Measurements from ENCODE around the gene BBS5. TPM values are rescaled to one million over a fixed set of nuclear protein-coding genes. Genes with fewer than 3 reads are reported as not detected.

Gene BBS5
- total RNA-seq, 1 experiment from 2014 or later: 0.55 TPM

DNA sequence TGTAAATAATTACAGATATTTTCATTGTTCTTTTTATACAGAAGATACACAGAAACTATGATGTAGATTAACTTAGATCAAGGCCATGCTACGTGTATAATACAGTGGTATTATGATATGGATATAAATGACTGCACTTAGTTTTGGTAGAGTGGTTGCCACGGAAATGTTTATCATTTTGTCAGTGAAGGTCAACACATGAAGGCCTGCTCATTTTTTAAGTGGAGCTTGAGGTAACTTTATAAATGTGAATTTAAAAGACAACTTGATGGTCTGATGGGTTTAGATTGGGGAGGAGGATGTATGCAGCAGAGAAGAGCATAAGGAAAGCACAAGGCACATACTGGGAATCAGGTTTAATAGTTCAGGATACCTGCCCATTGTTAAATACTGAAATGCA, 14.4 kb upstream of the BBS5 start:
- Histone ChIP-seq H3T11ph (ENCODE audit: low read length) (no peak overlapping the region), H2AFZ (ENCODE audit: low read length) (no peak overlapping the region), H2AK5ac (ENCODE audit: insufficient read length, low read length) (no peak overlapping the region), H3K4me2 (ENCODE audit: insufficient read depth, insufficient read length, low read length) (no peak overlapping the region), H3K9me3 (ENCODE audit: control insufficient read depth, low read depth, low read length) (no peaks in the 10 kb centered on the region), H4K8ac (replicated peaks; ENCODE audit: insufficient read length, low read depth, low read length) (no peak overlapping the region), H3K18ac (ENCODE audit: insufficient read length, low read depth, low read length) (no peak overlapping the region), H3K79me1 (ENCODE audit: insufficient read depth, low read depth, low read length, poor library complexity, severe bottlenecking) (no peaks in the 10 kb centered on the region), H3K56ac (ENCODE audit: insufficient read length, low read depth, low read length) (no peak overlapping the region), H3K79me2 (ENCODE audit: insufficient read depth, low read length) (no peaks in the 10 kb centered on the region), H3K23me2 (ENCODE audit: insufficient read length, low read depth, low read length, poor library complexity, severe bottlenecking) (no peaks in the 10 kb centered on the region), H4K5ac (ENCODE audit: insufficient read length, low read depth, low read length) (no peak overlapping the region), H2BK20ac (ENCODE audit: low read depth, low read length, poor library complexity, severe bottlenecking) (no peak overlapping the region), H2BK12ac (ENCODE audit: insufficient read length, low read depth, low read length) (no peak overlapping the region), H2BK5ac (ENCODE audit: insufficient read length, low read length) (no peak overlapping the region), H3K4me1 (ENCODE audit: insufficient read depth, low read length) (no peaks in the 10 kb centered on the region), H4K91ac (ENCODE audit: insufficient read length, low read depth, low read length) (no peak overlapping the region), H2BK15ac (ENCODE audit: low read depth, low read length) (no peak overlapping the region), H2BK120ac (ENCODE audit: low read depth, low read length, poor library complexity, severe bottlenecking) (no peak overlapping the region), H3K4ac (ENCODE audit: low read depth, low read length) (no peak overlapping the region), H3K27ac (ENCODE audit: insufficient read length, low read depth, low read length) (no peak overlapping the region), H3K23ac (ENCODE audit: insufficient read length, low read depth, low read length) (no peak overlapping the region), H3K9ac (ENCODE audit: extremely low read depth, insufficient read length, low read length) (no peak overlapping the region), H4K20me1 (ENCODE audit: control insufficient read depth, insufficient read depth, insufficient read length) (no peaks in the 10 kb centered on the region), H3K14ac (ENCODE audit: insufficient read depth, low read length) (no peak overlapping the region), H3K27me3 (ENCODE audit: insufficient read depth, low read length) (no peaks in the 10 kb centered on the region; the same call in 1 of the 2 replicates)
- H3K27me3 Mint-ChIP-seq (ENCODE audit: low read depth): no peaks in the 10 kb centered on the region
- H3K9me3 Mint-ChIP-seq: no peaks in the 10 kb centered on the region
- no peak for DNase-seq
- H3K27ac Mint-ChIP-seq: no peak overlapping the region; a peak in 1 of 7 replicates
- TF ChIP-seq, protein P1, sequence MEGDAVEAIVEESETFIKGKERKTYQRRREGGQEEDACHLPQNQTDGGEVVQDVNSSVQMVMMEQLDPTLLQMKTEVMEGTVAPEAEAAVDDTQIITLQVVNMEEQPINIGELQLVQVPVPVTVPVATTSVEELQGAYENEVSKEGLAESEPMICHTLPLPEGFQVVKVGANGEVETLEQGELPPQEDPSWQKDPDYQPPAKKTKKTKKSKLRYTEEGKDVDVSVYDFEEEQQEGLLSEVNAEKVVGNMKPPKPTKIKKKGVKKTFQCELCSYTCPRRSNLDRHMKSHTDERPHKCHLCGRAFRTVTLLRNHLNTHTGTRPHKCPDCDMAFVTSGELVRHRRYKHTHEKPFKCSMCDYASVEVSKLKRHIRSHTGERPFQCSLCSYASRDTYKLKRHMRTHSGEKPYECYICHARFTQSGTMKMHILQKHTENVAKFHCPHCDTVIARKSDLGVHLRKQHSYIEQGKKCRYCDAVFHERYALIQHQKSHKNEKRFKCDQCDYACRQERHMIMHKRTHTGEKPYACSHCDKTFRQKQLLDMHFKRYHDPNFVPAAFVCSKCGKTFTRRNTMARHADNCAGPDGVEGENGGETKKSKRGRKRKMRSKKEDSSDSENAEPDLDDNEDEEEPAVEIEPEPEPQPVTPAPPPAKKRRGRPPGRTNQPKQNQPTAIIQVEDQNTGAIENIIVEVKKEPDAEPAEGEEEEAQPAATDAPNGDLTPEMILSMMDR (conservative IDR thresholded peaks at IDR 0.05): no peak
- no peaks in the 10 kb centered on the region for H3K4me1 Mint-ChIP-seq
- WGBS (ENCODE audit: extremely low coverage, insufficient read length, low lambda C conversion rate): no CpG with 5 or more reads among the region's 2 CpGs
- no peaks in the 10 kb centered on the region for H3K36me3 Mint-ChIP-seq (ENCODE audit: insufficient read depth in 1 of 3, low read depth in 3 of 3)
- H3K4me3 Mint-ChIP-seq: no peak overlapping the region
